Epidermal melanocyte (primary cell): Measurements from ENCODE around the gene MLIP.
"Not testable (repeated sequence)": the region's sequence is repeated elsewhere in the genome, so short reads cannot be mapped to it uniquely, and the experiment has no call there.

ENCODE experiments used
- DNase-seq: peaks from one replicate; pipeline ENCODE4 v3.0.0; 2011; ENCODE audit warnings: low spot score; ENCODE audit not compliant: insufficient read length

Gene MLIP

DNA sequence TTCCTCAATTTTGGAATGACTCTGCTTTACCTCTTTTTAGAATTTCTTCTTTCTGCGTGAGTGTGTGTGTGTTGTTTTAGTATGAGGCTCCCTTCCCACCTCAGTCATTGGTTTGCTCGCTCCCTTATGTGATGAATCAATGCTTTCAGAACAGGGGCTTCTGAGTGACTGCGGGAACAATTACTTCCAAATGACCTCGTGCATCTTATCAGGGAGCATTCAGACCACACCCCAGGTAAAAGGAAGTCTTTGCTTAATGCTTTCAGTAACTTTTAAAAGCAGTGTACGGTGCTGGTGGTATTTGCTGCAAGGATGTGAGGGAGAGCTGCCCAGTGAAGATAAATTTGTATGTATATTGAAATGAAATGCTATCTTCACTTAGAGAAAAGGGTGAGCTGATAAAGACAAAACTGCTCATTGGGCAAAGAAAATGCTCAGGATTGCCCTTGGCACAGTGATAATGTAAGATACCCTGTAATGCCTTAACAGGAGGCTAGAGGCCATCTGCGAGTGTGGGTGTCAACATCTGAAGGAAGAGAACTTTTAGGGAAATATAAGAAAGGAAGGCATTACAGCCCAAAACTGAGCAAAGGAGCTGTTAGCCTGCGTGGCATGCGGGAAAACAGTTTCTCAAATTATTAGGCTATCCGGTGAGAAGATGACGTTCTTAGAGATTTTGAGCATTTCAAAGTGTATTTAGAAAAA lies at the start of gene MLIP:
MLIP (plus strand) TSS at position 103 of the 705 bp plus-strand sequence; CDS start at position 140, 37 bp downstream.
- no peak for DNase-seq

DNA sequence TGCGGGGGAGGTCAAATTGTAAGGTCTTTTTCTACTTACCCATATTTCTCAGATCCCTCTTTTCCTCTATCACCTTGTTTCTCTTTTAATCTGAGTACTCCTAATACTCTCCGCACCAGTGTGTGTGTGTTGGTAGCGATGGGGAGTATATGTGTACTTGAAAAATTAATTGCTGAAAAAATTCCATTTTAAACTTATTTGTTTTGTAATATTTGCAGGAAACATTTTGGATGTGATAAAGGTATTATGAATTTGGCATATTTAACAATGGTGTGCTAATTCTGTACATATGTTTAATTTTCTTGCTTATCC lies 48.1 kb upstream of the MLIP start:
- DNase-seq, result no peak

DNA sequence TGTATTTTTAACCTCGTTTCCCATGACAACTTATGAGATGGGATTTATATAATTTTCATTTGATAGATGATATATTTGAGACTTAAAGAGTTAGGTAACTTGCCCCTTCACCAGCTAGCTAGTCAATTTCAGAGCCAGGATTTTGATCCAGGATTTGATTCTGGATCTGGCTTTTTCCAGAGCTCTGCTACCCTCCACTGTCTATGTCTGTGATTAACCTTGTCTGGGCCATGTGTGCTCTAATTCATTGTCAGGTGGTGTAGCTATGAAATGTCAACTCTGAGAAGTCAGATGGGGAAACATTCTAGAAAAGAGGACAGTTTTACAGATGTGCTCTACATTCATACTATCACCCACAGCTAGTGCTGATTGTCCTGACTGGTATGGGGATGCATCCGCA lies 42.5 kb upstream of the MLIP start:
- no peak for DNase-seq

DNA sequence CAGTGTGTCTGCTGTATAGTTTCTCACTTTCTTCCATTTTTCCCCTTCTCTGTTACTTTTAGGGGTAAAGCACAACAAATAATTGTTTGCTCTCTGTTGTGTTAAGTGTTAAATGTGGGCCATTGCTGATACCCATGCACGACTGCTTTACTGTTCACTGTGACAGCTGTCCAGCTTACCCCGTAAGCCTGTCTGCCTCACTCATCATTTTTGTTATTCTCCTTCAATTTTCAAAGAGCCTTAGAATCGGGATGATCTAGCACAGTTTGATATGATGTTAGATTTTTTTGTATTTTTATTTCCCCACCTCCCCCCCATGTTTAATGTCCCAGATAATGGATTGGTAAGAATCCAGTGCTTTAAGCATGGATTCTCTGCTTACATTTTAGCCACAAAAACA lies 41.2 kb upstream of the MLIP start:
- DNase-seq, result no peak

- DNase-seq, result no peak
These were observed 39.4 kb upstream of the MLIP start for GRCh38 chr6:54071821-54072340.

DNA sequence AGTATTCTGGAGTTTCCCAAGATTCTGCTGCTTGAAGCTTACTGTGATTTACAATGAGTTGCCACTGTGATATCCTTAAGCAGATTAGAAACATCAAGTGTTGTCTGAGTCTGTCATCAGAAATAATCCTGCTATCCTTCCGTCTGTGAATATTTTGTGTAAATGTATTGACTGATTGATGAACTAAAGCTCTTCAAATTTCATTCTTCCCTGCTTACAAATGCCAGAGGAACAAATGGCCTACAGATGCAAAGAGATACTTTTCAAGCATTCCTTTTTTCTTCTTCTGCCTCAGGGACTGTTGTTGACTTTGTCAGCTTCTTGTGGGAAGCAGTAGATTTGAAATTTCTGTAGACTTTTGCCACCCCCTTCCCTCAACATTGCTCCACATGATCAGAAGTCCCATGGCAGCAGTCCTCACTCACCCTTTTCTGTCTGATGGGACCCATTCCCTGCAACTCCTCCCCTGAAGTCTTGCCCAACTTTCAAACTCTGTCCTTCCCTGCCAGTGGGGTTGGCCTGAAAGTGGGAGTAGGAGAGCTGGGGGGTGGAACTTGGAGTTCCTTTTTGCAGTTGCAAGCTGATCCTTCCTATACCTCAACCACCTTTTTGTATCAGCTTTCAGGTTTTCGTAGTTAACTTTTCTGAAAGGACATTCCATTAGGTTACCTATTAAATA lies 38.5 kb upstream of the MLIP start:
- DNase-seq, result no peak

DNA sequence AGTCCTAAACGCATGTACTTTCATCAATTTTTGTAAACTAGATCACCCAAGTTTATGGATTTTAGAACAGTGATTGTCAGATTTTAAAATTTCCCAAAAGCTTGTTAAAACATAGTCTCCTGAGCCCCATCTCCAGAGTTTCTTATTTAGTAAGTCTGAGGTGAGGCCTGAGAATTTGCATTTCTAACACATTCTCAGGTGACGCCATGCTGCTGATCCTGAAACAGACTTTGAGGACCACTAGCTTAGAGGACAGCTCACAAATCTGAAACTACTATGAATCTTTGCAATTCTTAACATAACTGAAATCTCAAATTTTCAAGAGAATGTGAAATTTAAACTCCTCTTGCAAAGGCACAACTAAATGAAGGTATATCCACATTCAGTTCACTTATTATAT lies 37.8 kb upstream of the MLIP start:
- DNase-seq, result no peak

DNA sequence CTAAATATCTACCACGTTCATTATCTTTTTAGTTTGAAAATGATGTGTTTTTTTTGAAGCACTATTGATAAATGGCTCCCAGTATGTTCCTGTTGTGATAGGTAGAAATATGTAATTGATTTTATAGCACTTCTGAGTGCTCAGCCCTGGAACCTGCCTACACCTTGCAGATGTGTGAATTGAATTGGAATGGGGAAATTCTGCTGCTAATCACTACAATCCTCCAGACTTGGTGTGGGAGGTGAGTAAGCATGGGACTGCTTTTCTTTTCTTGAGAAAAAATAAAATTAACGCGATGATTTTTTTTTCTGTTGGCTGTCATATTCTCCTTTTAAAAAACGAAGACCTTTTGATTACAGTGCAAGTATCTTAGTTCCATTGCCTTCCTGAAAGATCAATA lies 37.1 kb upstream of the MLIP start:
- DNase-seq, result no peak

DNA sequence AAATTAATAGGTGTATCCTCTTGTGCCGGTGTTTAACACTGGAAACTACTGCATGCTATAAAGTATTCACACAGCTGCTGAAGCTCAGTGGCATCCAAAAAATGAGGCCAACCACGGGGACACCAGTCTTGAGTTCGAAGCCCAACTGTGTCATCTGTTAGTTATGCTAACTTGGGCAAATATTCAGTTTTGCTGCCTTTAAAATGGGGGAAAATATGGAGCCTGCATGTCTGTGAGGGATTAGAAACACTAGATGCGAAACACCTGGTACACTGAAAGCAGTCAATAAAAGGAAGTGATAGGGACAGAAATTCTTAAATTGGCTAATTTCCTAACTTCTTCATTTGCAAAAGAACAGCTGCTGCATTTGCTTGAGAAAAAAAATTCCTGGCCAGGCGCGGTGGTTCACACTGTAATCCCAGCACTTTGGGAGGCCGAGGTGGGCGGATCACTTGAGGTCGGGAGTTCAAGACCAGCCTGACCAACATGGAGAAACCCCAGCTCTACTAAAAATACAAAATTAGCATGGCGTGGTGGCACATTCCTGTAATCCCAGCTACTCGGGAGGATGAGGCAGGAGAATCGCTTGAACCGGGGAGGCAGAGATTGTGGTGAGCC lies 36.6 kb upstream of the MLIP start:
- DNase-seq, result no peak

DNA sequence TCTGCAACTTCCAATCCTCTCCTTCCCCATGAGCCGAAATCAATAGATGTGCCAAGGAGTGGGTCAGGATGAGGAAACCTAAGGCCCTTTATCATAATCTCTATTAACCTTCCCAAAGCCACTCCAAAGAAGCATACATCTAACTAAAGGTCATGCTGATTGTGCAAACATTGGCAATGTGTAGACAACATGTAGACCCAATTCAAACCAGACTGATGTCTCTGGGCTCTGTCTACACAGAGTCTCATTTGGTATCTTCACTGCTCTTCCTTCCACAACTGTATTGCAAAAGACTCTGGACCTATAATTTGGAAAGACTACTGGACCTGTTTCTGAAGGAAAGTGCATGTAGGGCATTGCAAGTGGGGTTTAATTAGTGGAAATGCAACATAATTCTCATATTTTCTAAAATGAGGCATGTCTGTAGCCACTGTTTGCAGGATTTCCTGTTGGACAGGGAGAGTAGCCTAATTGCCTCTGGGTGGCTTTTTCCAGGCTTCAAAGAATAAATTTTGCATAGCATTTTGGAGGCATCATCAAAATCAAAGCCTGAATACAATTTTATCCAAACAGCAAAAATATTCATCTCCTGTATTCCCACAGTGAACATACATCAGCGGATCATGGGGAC lies 35.0 kb upstream of the MLIP start:
- DNase-seq, result no peak

DNA sequence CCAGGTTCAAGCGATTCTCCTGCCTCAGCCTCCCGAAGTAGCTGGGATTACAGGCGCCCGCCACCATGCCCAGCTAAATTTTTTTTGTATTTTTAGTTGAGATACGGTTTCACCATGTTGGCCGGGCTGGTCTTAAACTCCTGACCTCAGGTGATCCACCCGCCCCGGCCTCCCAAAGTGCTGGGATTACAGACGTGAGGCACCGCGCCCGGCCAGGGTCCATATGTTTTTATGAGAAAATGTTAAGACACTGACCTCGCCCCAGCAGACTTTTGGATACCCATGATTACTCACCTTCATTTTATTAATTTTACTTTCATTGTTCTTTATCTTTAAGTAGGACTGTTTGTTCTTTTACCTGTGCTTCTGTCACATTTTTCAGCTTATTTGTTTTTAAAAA lies 29.7 kb upstream of the MLIP start:
- not testable (repeated sequence) for DNase-seq

GRCh38 chr6:54083287-54083686 lies 28.0 kb upstream of the MLIP start:
- DNase-seq, result no peak

DNA sequence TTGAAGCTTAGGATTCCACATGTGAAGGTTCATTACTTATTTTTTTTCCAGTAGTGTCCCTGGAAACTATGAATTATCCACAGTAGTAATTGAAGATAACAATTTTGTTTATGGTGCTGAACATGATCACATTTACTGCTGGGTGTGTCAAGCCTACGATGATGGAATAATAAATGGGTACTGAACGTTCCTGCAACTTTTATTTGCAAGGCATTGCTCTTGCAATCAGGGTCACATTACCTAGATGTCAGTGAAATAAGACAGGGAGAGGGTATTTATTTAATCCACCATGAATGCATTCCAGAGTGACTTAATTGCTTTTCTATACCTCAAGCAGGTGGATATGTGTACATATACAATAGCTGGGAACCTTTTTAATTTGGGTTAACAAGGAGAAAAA lies 27.0 kb upstream of the MLIP start:
- DNase-seq, result no peak

DNA sequence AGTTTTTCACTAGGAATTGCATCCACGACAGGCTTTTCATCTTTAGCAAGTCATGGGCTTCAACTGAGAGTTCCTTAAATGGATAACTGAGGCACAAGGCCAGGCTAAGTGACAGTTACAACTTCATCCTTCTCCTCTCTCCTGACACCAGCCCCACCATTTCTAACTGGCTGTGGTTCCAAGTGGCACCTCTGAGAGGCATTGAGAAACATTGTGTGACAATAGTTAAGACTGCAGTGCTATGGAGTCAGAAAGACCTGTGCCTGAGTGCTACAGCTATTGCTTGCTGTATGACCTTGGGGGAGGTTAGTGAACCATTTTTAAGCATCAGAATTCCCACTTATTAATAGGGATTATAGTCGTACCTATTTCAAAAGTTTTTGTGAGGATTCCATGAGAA lies 26.2 kb upstream of the MLIP start:
- DNase-seq, result no peak

GRCh38 chr6:54085541-54085940 lies 25.7 kb upstream of the MLIP start:
- peak; percentile 18 for DNase-seq

DNA sequence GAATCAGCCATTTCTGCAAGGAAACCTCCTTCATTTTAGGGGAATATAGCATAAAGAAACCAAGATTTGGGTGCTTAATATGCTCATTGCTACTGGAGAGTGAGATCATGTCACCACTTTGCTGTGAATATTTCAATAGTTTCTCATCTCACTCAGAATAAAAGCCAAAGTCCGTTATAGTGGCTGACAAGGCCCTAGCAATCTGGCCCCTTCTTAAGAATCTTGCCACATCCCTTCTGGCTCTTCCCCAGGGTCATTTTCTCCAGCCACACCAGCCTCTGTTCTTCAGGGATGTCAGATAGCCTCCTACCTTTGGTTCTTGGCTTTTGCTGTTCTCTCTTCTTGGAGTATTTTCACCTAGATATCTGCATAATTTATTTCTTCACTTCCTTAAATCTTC lies 24.8 kb upstream of the MLIP start:
- no peak for DNase-seq

GRCh38 chr6:54087721-54088120 lies 23.5 kb upstream of the MLIP start:
- DNase-seq, result no peak

DNA sequence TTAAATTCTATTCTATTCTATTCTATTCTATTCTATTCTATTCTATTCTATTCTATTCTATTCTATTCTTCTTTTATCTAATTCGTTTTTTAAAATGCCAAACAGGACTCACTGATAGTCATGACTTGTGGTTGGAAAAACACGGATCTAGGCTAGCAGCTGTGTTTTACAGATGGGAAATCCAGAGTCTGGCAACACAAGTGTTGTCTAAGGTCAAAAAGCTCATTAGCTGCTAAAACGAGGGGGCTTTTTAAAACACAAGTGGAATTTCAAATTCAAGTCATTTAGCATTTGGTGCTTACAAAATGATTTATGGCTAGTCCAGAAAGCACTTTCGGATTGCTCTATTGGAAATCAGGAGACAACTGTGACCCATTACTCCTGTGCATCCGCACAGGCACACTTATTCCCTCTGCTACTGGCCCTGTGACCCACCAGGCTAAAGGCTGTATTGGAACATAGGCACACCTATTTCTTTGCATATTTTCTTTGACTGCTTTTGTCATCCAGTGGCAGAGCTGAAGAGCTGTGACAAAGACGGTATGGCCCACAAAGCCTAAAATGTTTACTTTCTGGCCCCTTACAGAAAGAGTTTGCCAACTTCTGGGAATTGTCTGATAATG lies 17.8 kb upstream of the MLIP start:
- no peak for DNase-seq

DNA sequence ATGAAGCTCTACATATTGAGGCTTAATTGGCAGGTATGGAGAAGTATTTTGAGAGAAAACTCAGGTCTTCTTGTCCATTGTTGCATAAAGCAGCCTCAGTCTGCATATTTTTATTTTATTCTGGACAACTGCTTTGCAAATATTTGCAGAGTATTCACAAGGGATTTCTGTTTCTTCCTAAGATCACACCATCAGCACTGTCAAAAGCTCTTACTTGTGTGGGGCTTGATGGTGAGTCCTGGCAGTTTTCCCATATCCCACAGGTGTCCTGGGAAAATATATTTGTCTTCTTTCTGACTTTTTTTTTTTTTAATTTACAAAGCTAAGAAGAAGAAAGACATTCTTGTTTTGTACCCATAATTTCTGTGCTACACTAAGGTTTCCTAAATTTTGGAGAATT lies 16.9 kb upstream of the MLIP start:
- DNase-seq, result no peak

- DNase-seq, result no peak
These were observed 16.5 kb upstream of the MLIP start for GRCh38 chr6:54094786-54095185.

DNA sequence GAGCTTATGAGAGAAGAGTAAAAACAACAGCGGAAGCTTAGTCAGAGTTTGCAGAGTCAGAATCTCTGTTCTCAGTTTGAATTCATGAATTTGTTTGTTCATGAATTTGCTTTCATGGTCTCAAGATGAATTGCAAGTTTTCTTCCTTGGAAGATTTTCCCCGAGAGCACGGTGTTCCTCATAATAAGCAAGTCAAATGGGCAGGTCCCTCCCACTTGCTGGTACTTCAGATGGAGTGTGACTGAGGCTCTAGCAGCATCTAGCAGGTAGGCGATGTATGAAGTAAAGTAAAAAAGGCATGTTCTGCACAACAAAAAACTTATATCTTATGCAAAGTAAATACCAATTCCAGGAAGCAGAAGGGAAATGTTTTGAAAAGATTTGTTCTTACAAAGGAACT lies 15.5 kb upstream of the MLIP start:
- DNase-seq, result no peak

DNA sequence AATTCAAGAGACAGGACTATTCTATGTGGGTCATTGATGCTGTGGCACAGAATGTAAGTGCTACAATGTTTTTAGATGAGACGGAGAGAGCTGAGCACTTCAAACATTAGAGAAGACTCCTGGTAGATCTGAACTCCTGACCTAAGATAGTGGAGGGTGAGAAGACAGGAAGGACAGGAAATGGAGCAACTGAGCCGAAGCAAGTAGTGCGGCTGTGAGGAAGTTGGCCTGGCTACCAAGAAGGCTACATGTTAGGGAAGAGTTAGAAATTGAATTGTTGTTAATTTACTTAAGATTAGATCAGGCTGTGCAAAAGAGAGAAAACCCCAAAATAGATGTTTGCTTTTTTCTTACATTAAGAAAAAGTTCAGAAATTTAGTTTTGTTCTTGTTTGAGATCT lies 14.4 kb upstream of the MLIP start:
- DNase-seq, result no peak
